Measurements from ENCODE around the gene LYPD4.
"Not testable (repeated sequence)": the region's sequence is repeated elsewhere in the genome, so short reads cannot be mapped to it uniquely, and the experiment has no call there.

Gene LYPD4

GRCh38 chr19:41796362-41796761 lies 48.1 kb downstream of the LYPD4 start, which contains the start of gene CEACAM3:
Gene CEACAM3, plus strand, starts transcription at chr19:41796587. Its CDS starts 91 bp downstream, at chr19:41796678.
- DNase-seq = no peak

- peak; percentile 64 for DNase-seq
Observed at GRCh38 chr19:41795031-41795461, 49.4 kb downstream of the LYPD4 start.

- DNase-seq = no peak
Observed at GRCh38 chr19:41793414-41793727, 51.1 kb downstream of the LYPD4 start.

GRCh38 chr19:41792513-41793413 lies 51.7 kb downstream of the LYPD4 start:
- DNase-seq = peak; percentile 19

- not testable (repeated sequence) for DNase-seq
Observed at GRCh38 chr19:41789053-41789452, 55.4 kb downstream of the LYPD4 start.

- not testable (repeated sequence) for DNase-seq
Observed at GRCh38 chr19:41788518-41788917, 56.0 kb downstream of the LYPD4 start.
